Measurements from ENCODE around the gene SCRT2. TPM values are rescaled to one million over a fixed set of nuclear protein-coding genes. Genes with fewer than 3 reads are reported as not detected.

SCRT2 gene
- total and polyA plus RNA-seq, 9 of the 15 experiments (the other 6 are each of a cell fraction or from before 2014, with no cell fraction given), result 0.04 to 0.75 (median 0.13) TPM; not detected in 2

- TF ChIP-seq SRF (CRISPR knock-in tag; IDR thresholded peaks at IDR 0.05) (no peak), ZNF77 (CRISPR knock-in tag; IDR thresholded peaks at IDR 0.05) (no peak), SIX5 (IDR thresholded peaks at IDR 0.05; ENCODE audit: borderline replicate concordance in 1 of 2, insufficient read depth in 1 of 2, low read depth in 1 of 2, low read length in 2 of 2) (no peak), ZNF449 (CRISPR knock-in tag; IDR thresholded peaks at IDR 0.05) (no peak), HNRNPUL1 (IDR thresholded peaks at IDR 0.05; ENCODE audit: low read length) (no peak), CREB1 (IDR thresholded peaks at IDR 0.05) (peak; percentile 40; the same call in 1 of the 2 replicates), CREB1 (CRISPR knock-in tag; IDR thresholded peaks at IDR 0.05) (peak; percentile 20; the same call in 1 of the 2 replicates), DPF2 (IDR thresholded peaks at IDR 0.05) (peak; percentile 86), ATF1 (CRISPR knock-in tag; IDR thresholded peaks at IDR 0.05) (no peak), ATF1 (tag; IDR thresholded peaks at IDR 0.05) (0 out of 2 replicates have a peak, but pooled peaks have one; percentile 4), XRCC3 (IDR thresholded peaks at IDR 0.05) (no peak), ZNF766 (CRISPR knock-in tag; conservative IDR thresholded peaks at IDR 0.05) (peak; percentile 77), NFRKB (IDR thresholded peaks at IDR 0.05; ENCODE audit: low read depth) (no peak), ATF7 (IDR thresholded peaks at IDR 0.05) (0 out of 2 replicates have a peak, but pooled peaks have one; percentile 14), ZNF431 (CRISPR knock-in tag; IDR thresholded peaks at IDR 0.05) (no peak), CCNT2 (IDR thresholded peaks at IDR 0.05; ENCODE audit: borderline replicate concordance, extremely low read depth, insufficient read length, low read depth, low read length) (peak; percentile 46), ATF3 (IDR thresholded peaks at IDR 0.05) (no peak), ATF3 (CRISPR knock-in tag; conservative IDR thresholded peaks at IDR 0.05) (no peak), ZNF121 (CRISPR knock-in tag; conservative IDR thresholded peaks at IDR 0.05) (no peak), RBM17 (IDR thresholded peaks at IDR 0.05; ENCODE audit: borderline replicate concordance, low read depth, low read length) (no peak), SMARCA4 (IDR thresholded peaks at IDR 0.05) (peak; percentile 88), HNRNPH1 (optimal IDR thresholded peaks at IDR 0.05; ENCODE audit: low read depth, low read length) (no peak)
- TF ChIP-seq, protein P1, sequence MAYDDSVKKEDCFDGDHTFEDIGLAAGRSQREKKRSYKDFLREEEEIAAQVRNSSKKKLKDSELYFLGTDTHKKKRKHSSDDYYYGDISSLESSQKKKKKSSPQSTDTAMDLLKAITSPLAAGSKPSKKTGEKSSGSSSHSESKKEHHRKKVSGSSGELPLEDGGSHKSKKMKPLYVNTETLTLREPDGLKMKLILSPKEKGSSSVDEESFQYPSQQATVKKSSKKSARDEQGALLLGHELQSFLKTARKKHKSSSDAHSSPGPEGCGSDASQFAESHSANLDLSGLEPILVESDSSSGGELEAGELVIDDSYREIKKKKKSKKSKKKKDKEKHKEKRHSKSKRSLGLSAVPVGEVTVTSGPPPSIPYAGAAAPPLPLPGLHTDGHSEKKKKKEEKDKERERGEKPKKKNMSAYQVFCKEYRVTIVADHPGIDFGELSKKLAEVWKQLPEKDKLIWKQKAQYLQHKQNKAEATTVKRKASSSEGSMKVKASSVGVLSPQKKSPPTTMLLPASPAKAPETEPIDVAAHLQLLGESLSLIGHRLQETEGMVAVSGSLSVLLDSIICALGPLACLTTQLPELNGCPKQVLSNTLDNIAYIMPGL (CRISPR knock-in tag; IDR thresholded peaks at IDR 0.05), result no peak
- TF ChIP-seq, protein P2, sequence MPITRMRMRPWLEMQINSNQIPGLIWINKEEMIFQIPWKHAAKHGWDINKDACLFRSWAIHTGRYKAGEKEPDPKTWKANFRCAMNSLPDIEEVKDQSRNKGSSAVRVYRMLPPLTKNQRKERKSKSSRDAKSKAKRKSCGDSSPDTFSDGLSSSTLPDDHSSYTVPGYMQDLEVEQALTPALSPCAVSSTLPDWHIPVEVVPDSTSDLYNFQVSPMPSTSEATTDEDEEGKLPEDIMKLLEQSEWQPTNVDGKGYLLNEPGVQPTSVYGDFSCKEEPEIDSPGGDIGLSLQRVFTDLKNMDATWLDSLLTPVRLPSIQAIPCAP (CRISPR knock-in tag; IDR thresholded peaks at IDR 0.05; ENCODE audit: borderline replicate concordance), result no peak
Observed at GRCh38 chr20:671252-672030, 4.2 kb downstream of the SCRT2 start (continued).

Data from K562 (cell line).